ENCODE results near the gene ANTXR1. TPM values are rescaled to one million over a fixed set of nuclear protein-coding genes. Genes with fewer than 3 reads are reported as not detected.
A peak's percentile ranks its signal among the peaks of the same experiment; 100 is the strongest.
"Not testable (repeated sequence)": the region's sequence is repeated elsewhere in the genome, so short reads cannot be mapped to it uniquely, and the experiment has no call there.

ANTXR1 gene
- polyA plus RNA-seq, 1 donor from 2014 or later, result not detected

DNA sequence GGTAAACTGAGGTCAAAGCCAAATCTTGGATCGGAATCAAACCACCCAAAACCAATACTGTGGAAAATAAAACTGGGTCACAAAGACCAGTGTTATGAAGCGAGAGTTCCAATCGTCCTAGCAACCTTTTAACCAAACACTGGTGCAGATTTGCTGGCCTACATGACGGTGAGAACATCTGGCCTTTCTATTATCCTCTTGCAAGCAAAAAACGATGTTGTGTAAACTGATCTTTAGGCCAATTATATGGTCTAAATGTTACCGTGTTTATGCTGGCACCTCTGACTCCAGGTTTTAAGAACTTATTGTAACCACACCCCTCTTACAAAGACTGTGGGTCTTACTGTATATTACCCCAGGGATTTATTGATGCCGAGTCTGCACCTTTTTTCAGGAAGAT is 228.1 kb downstream of the ANTXR1 start:
- Mint-ChIP-seq H3K27me3 (peaks cover 9% of the 10 kb centered on the region), H3K27ac (no peak overlapping the region), H3K4me3 (no peak overlapping the region), H3K9me3 (peaks cover 0 to 2% (median 0%) of the 10 kb centered on the region in 3 donors), H3K36me3 (no peaks in the 10 kb centered on the region), H3K4me1 (no peaks in the 10 kb centered on the region)

DNA sequence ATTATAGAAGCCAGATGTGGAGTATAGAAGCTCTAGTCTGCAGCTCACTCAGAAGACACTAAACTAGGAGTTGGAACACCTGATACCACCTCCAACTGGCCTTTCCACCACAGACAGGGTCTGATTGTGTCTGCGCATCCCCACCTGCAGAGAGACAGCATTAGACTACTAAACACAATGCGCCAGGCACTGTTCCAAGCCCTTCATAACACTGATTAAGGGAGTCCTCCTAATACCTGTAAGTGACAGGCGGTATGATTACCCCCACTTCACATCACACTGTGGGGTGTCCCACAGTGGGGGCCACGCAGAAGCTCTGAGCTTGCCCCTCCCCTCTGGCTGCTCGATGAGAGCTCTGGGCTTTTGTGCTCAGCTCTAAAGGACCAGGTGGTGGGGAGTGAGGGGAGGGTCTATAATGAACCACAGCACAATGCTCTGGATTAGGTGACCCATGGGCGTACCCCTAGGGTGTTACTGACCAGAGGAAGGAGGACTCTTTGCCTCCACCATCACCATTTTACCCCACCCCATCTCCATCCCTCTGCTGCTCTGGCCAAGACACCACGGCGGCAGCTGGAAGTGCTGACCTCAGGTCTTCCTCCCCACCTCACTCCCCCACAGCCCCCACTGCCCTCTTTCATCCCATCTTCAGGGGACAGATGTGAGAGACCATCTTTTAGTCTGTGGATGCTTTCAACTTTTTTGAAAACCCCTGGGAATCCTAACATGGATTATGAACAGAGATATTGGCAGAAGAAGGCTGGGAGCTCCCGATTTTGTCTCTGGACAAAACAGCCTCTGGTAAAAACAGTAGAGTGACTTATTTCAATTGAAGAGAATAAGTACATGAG is 228.9 kb downstream of the ANTXR1 start:
- no peaks in the 10 kb centered on the region for H3K36me3 Mint-ChIP-seq
- peaks cover 0 to 2% (median 0%) of the 10 kb centered on the region in 3 donors for H3K9me3 Mint-ChIP-seq
- H3K27ac Mint-ChIP-seq, result no peak overlapping the region
- H3K27me3 Mint-ChIP-seq, result peaks cover 9% of the 10 kb centered on the region
- H3K4me1 Mint-ChIP-seq, result no peaks in the 10 kb centered on the region
- no peak overlapping the region for H3K4me3 Mint-ChIP-seq

- H3K27ac Mint-ChIP-seq, result no peak overlapping the region
- no peaks in the 10 kb centered on the region for H3K4me1 Mint-ChIP-seq
- H3K36me3 Mint-ChIP-seq, result no peaks in the 10 kb centered on the region
- H3K27me3 Mint-ChIP-seq, result peaks cover 9% of the 10 kb centered on the region
- H3K4me3 Mint-ChIP-seq, result no peak overlapping the region
- peaks cover 0 to 2% (median 0%) of the 10 kb centered on the region in 3 donors for H3K9me3 Mint-ChIP-seq
Measured at GRCh38 chr2:69242651-69243051, 229.7 kb downstream of the ANTXR1 start.

DNA sequence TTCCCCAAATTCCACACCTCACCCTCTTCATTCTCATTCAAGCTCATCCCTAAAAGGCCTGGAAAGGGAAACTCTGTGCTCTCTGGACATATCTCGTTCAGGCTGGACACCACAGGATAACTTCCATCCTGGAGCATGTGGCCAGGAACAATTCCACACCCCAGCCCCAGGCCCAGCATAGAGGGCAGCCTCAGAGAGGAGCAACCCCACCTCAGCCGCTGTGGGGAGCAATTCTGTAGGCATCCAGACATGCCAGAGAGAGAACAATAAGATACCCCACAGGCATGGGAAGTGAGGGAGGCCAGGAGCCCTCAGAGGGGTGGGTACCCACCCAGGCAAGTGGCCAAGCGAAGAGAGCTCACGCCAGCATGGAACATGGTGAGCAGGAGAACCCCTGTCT is 230.7 kb downstream of the ANTXR1 start:
- no peaks in the 10 kb centered on the region for H3K4me1 Mint-ChIP-seq
- peaks cover 11% of the 10 kb centered on the region for H3K27me3 Mint-ChIP-seq
- peaks cover 0 to 2% (median 0%) of the 10 kb centered on the region in 3 donors for H3K9me3 Mint-ChIP-seq
- no peak overlapping the region for H3K27ac Mint-ChIP-seq
- H3K36me3 Mint-ChIP-seq, result no peaks in the 10 kb centered on the region
- no peak overlapping the region for H3K4me3 Mint-ChIP-seq

GRCh38 chr2:69244882-69245281 is 231.9 kb downstream of the ANTXR1 start:
- peaks cover 0 to 2% (median 0%) of the 10 kb centered on the region in 3 donors for H3K9me3 Mint-ChIP-seq
- peaks cover 11% of the 10 kb centered on the region for H3K27me3 Mint-ChIP-seq
- no peaks in the 10 kb centered on the region for H3K4me1 Mint-ChIP-seq

DNA sequence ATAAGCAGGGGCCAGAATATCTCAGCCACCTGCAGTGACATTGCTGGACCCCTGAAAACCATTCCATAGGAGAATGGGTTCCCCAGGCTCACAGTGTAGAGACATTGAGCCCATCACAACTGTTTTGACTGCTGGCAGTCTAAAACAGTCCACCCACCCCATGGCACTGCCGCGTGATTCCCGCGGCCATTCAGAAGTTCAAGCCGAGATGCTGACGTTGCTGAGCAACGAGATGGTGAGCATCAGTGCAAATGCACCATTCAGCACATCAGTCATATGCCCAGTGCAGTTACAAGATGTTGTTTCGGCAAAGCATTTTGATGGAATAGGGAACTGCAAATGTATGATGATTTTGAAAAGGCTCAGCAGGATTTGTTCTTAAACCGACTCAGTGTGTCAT is 234.6 kb downstream of the ANTXR1 start:
- Mint-ChIP-seq H3K4me1 (no peaks in the 10 kb centered on the region), H3K9me3 (peaks cover 0 to 2% (median 0%) of the 10 kb centered on the region in 3 donors), H3K36me3 (no peaks in the 10 kb centered on the region), H3K27me3 (peaks cover 10% of the 10 kb centered on the region), H3K27ac (no peak overlapping the region), H3K4me3 (no peak overlapping the region)

More at GRCh38 chr2:69244882-69245281, 231.9 kb downstream of the ANTXR1 start:
- Mint-ChIP-seq H3K4me3 (no peak overlapping the region), H3K27ac (no peak overlapping the region), H3K36me3 (no peaks in the 10 kb centered on the region)

DNA sequence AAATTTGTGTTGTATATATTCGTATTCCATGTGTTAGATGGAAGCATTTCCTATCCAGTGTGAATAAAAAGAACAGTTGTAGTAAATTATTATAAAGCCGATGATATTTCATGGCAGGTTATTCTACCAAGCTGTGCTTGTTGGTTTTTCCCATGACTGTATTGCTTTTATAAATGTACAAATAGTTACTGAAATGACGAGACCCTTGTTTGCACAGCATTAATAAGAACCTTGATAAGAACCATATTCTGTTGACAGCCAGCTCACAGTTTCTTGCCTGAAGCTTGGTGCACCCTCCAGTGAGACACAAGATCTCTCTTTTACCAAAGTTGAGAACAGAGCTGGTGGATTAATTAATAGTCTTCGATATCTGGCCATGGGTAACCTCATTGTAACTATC is 235.3 kb downstream of the ANTXR1 start:
- no peak overlapping the region for H3K4me3 Mint-ChIP-seq
- H3K27me3 Mint-ChIP-seq, result peaks cover 10% of the 10 kb centered on the region
- H3K4me1 Mint-ChIP-seq, result no peaks in the 10 kb centered on the region
- no peak overlapping the region for H3K27ac Mint-ChIP-seq
- no peaks in the 10 kb centered on the region for H3K36me3 Mint-ChIP-seq
- H3K9me3 Mint-ChIP-seq, result peaks cover 0 to 2% (median 0%) of the 10 kb centered on the region in 3 donors

GRCh38 chr2:69250981-69251380 is 238.0 kb downstream of the ANTXR1 start:
- no peak overlapping the region for H3K27ac Mint-ChIP-seq
- no peaks in the 10 kb centered on the region for H3K4me1 Mint-ChIP-seq
- peaks cover 12% of the 10 kb centered on the region for H3K27me3 Mint-ChIP-seq
- H3K9me3 Mint-ChIP-seq, result peaks cover 0 to 3% (median 0%) of the 10 kb centered on the region in 3 donors
- no peak overlapping the region for H3K4me3 Mint-ChIP-seq
- no peaks in the 10 kb centered on the region for H3K36me3 Mint-ChIP-seq

DNA sequence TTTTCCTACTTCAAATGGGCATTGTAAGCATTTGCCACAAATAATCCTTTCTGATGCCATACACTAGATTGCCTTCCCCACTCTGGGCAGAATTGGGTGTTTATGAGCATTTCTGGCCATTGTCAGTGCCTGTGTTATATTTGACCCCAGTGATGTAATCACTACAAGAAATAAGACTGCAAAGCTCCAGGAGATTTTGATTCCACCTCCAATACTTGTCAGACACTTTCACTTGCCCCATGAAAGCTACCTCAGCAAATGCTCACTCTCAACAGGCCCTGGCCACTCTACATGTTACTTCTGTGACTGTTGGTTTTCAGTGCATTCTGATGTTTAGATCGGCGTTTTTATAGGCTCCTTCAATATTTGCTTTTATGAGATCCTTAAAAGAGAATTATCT is 239.0 kb downstream of the ANTXR1 start:
- Mint-ChIP-seq H3K4me3 (no peak overlapping the region), H3K4me1 (no peaks in the 10 kb centered on the region), H3K27ac (no peak overlapping the region), H3K9me3 (peaks cover 0 to 5% (median 0%) of the 10 kb centered on the region in 3 donors), H3K36me3 (no peaks in the 10 kb centered on the region), H3K27me3 (peaks cover 17% of the 10 kb centered on the region)

DNA sequence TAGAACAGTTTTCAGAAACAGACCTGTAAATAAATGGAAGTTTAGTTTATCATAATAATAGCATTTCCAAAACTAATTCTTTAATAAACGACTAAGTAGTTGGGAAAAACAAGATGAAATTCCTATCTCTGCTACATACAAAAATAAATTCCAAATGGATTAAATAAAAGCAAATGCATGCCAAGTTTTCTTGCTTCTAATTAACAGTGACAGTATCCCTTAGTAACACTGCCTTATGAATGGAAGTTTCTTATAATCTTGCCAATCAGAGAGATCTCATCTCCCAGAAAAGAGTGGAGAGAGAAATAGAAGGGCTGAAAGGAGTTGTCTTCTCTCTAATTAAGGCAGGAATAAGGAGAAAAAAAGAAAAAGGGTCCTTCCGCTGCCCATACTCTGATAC is 240.1 kb downstream of the ANTXR1 start:
- Mint-ChIP-seq H3K4me1 (no peaks in the 10 kb centered on the region), H3K9me3 (peaks cover 0 to 5% (median 0%) of the 10 kb centered on the region in 3 donors), H3K27ac (no peak overlapping the region), H3K4me3 (no peak overlapping the region), H3K27me3 (peaks cover 17% of the 10 kb centered on the region), H3K36me3 (no peaks in the 10 kb centered on the region)

GRCh38 chr2:69253611-69254301 is 240.8 kb downstream of the ANTXR1 start:
- Mint-ChIP-seq H3K9me3 (peaks cover 0 to 8% (median 5%) of the 10 kb centered on the region in 3 donors), H3K27ac (no peak overlapping the region), H3K4me1 (no peaks in the 10 kb centered on the region), H3K27me3 (peaks cover 15% of the 10 kb centered on the region), H3K36me3 (no peaks in the 10 kb centered on the region), H3K4me3 (no peak overlapping the region)

- no peaks in the 10 kb centered on the region for H3K4me1 Mint-ChIP-seq
- no peak overlapping the region for H3K27ac Mint-ChIP-seq
- peaks cover 15% of the 10 kb centered on the region for H3K27me3 Mint-ChIP-seq
- no peaks in the 10 kb centered on the region for H3K36me3 Mint-ChIP-seq
- H3K4me3 Mint-ChIP-seq, result peak overlapping the region in 1 of 4 donors; percentile 29
- H3K9me3 Mint-ChIP-seq, result peaks cover 9 to 20% (median 9%) of the 10 kb centered on the region in 3 donors
Measured at GRCh38 chr2:69255760-69256159, 242.8 kb downstream of the ANTXR1 start.

DNA sequence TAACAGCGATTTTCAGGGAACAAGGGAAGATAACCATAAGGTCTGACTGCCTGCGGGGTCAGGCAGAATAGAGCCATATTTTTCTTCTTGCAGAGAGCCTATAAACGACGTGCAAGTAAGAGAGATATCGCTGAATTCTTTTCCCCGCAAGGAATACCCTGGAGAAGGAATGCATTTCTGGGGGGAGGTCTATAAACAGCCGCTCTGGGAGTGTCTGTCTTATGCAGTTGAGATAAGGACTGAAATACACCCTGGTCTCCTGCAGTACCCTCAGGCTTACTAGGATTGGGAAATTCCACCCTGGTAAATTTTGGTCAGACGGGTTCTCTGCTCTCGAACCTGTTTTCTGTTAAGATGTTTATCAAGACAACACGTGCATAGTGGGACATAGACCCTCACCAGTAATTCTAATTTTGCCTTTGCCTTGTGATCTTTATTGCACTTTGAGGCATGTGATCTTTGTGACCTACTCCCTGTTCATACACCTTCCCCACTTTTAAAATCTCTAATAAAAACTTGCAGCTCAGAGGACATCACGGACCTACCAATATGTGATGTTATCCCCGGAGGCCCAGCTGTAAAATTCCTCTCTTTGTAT is 247.1 kb downstream of the ANTXR1 start:
- H3K4me3 Mint-ChIP-seq, H3K36me3 Mint-ChIP-seq, H3K4me1 Mint-ChIP-seq, H3K27ac Mint-ChIP-seq: not testable (repeated sequence)
- peaks cover 9 to 24% (median 14%) of the 10 kb centered on the region in 3 donors for H3K9me3 Mint-ChIP-seq
- H3K27me3 Mint-ChIP-seq, result peaks cover 14% of the 10 kb centered on the region

DNA sequence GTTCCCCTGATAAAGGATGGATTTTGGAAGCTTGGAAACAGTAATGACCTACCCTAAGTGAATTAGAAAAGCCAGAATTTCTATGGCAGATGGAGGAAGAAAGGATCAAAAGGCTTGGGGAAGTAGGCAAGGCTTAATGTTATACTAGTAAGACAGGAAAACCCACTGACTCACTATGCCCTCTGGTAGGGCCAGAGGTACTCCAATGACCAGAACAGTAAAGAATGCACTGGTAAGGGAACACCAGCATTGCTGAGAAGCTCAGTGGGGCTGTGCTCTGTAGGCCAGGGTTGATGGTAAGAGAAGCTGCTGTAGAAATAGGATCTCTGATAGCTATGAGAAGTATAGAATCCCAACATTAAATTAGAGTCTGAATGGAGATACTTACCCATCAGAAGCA is 247.7 kb downstream of the ANTXR1 start:
- H3K36me3 Mint-ChIP-seq, result no peaks in the 10 kb centered on the region
- no peaks in the 10 kb centered on the region for H3K4me1 Mint-ChIP-seq
- H3K27ac Mint-ChIP-seq, result no peak overlapping the region
- peaks cover 9 to 24% (median 14%) of the 10 kb centered on the region in 3 donors for H3K9me3 Mint-ChIP-seq
- H3K4me3 Mint-ChIP-seq, result no peak overlapping the region
- peaks cover 15% of the 10 kb centered on the region for H3K27me3 Mint-ChIP-seq

GRCh38 chr2:69269330-69269729 is 256.4 kb downstream of the ANTXR1 start:
- peaks cover 11% of the 10 kb centered on the region for H3K27me3 Mint-ChIP-seq

More at GRCh38 chr2:69269330-69269729, 256.4 kb downstream of the ANTXR1 start:
- H3K27ac Mint-ChIP-seq, result no peak overlapping the region
- H3K9me3 Mint-ChIP-seq, result peaks cover 0 to 3% (median 0%) of the 10 kb centered on the region in 3 donors
- no peaks in the 10 kb centered on the region for H3K36me3 Mint-ChIP-seq
- H3K4me3 Mint-ChIP-seq, result no peak overlapping the region
- no peaks in the 10 kb centered on the region for H3K4me1 Mint-ChIP-seq
